Inflammatory macrophage treated with lipopolysaccharide for 1 hour (primary cell): ENCODE measurements around the gene PRX.
"Not testable (repeated sequence)": the region's sequence is repeated elsewhere in the genome, so short reads cannot be mapped to it uniquely, and the experiment has no call there.

Experiments
- DNase-seq, 2 donors: peaks; one replicate each; pipeline ENCODE4 v3.0.0-alpha.2; 2020 to 2022

Gene PRX

DNA sequence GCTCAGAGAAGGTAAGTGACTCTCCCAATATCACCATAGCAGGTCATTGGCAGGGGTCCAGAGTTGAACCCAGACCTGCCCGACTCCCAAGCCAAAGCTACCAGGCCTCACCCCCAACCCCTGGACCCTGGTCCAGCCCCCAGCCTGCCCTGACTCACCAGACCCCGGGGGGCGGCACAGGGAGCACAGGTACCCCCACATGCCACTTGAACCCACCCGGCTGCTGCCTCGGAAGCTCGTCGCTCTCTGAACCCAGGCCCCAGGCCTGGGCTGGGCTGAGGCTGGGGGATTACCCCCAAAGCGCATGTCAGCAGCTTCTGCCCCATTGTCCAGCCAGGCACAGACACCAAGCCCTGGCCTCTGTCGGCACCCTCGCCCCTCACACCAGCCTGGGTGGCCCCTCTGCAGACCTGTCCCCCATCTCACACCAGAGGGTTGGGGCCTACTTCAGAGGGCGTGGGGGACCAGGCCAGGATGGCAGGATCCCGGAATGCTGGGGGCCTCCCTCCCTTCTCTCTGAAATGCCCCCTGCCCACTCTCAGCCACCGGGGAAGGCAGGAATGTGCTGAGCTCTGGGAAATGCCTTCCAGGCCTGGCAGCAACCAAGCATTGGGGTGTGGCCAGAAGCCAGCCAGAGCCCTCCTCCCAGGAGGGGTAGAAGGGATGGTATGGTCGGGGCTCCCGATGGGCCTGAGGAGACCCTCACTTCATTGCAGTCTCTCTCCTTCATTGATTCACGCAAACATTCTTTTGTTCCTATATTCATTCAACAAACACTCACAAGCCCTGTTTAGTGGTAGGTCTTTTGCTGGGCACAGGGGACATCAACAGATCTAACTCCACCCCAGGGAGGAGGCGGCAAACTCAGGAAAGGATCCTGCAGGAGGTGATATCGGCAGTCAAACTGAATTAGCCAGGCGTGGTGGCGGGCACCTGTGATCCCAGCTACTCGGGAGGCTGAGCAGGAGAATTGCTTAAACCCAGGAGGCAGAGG is 1.7 kb upstream of the PRX start:
- DNase-seq = no peak

DNA sequence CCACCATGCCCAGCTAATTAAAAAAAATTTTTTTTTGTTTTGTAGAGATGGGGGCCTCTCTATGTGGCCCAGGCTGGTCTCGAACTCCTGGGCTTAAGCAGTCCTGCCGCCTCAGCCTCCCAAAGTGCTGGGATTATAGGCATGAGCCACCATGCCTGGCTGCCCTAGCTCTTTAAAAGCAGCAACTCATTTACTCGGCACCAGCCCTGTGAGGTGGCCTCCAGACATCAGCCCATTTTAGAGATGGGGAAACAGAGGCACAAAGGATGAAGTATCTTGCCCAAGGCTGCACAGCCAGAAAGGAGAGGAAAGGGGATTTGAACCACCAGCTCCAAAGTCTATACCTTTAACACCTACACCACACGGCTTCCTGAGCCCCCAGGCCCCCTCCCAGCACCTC is 312 bp downstream of the PRX start:
- DNase-seq = no peak

DNA sequence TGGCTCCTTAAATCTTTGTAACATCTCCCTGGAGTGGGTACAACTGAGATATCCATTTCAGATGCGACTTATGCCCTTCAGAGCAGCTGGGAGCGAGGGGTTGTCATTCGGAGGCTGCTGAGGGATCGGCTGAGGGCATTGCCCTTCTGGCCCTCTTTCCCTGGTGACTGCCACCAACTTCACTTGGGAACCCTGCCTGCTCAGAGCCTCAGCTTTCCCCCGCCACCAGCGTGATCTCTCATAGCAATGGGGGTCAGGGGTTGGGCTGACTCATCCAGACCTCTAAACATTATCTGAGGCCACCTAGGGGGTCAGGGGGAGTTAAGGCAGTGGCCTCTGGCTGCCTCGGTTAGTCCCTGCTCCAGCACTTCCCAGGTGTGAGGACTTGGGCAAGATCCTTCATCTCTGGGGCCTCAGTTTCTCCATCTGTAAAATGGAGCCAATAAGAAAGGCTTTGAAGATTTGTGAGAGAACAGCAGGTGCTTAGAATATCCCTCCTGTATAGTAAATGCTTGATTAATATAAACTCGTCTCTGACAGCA is 1.1 kb downstream of the PRX start:
- DNase-seq = no peak

DNA sequence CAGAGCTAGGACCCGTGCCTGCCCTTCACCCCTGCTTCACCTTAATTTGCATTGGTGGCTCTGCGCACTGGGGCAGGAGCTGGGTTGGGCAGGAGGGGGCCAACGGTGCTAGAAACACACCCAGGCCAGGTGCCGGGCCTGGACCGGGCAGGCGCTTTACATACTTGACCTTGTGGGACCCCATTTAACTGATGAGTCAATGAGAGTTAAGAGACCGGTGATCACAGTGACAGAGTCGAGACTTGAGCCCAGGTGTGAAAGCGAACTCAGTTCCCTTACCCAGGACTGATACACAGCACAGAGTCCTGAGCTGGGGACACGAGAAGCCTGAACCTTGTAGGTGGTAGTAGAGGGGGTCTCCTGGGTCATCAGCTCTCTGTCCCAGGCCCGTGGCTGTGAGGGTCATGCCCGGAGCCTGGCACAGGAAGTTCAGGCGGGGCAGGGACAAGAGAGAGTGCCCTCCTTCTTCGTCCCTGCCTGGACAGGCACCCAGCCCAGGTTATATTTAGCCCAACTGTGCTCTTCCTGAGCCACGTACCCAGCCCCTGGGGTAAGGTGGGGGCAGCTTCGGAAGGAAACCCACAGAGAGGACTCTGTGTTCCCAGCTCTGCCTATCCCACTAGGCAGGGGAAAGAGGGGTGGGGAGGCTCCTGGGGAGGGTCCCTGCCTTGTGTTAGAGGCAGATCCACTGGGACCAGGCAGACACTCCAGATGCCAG is 1.9 kb downstream of the PRX start:
- no peak for DNase-seq

DNA sequence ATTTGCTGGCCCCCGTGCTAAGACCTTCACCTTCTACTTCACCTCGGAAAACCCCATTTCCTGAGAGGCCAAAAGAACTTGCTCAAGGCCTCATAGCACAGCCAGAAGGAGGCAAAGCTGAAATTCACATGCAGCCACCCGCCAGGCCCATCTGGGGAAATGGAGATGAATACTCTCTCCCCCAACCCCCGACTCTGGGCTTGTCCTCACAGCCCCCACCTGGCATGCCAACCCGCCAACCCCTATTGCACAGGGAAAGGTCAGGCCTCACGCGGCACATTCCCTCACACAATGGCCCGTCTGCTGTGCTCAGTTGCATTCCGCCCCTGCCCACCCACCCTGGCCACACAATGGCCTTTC is 3.2 kb downstream of the PRX start:
- DNase-seq = no peak

DNA sequence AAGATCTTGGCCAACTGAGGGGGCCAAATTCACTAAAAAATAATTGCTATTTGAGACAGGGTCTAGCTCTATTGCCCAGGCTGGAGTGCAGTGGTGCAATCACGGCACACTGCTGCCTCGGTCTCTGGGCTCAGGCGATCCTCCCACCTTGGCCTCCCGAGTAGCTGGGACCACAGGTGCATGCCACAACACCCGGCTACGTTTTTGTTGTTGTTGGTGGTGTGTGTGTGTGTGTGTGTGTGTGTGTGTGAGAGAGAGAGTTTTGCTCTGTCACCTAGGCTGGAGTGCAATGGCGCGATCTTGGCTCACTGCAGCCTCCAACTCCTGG is 4.6 kb downstream of the PRX start:
- not testable (repeated sequence) for DNase-seq

DNA sequence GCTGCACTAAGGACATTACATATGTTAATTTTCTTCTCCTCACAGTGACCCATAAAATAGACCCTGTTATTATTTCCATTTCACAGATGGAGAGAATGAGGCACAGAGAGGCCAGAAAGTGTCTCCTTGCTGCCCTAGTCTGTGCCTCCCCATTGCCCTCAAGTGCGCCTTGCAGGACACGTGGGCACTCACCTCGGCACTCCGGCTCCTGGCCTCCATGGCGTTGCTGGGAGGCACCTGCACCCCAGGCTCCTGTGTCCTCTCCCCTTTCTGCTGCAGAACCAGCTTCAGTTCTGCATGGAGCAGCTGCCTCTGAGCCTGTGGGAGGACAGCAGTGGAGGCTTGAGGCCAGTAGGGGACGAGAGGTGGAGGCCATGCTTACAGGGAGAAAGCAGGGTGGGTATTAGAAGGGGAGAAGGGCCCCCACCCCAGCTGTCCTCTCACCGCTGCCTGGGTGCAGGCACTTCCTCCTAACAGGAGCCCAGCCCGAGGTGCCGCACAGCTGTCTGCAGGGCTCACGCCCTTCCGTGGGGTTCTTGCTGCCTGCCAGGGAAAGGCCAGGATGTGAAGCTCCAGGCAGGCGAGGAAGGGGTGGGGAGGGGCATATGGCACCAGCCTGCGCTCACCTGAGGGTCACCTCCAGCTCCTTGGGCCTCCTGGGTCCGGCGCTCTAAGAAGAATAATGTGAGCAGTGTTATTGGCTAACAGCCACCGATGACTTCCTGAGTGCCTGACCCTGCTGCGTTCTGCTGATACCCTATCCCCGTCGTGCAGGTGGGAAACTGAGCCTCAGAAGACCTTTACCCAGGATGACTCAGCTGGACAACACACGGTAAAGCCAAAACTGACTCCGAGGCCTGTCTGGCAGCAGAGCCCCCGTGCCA is 5.2 kb downstream of the PRX start:
- DNase-seq = no peak

DNA sequence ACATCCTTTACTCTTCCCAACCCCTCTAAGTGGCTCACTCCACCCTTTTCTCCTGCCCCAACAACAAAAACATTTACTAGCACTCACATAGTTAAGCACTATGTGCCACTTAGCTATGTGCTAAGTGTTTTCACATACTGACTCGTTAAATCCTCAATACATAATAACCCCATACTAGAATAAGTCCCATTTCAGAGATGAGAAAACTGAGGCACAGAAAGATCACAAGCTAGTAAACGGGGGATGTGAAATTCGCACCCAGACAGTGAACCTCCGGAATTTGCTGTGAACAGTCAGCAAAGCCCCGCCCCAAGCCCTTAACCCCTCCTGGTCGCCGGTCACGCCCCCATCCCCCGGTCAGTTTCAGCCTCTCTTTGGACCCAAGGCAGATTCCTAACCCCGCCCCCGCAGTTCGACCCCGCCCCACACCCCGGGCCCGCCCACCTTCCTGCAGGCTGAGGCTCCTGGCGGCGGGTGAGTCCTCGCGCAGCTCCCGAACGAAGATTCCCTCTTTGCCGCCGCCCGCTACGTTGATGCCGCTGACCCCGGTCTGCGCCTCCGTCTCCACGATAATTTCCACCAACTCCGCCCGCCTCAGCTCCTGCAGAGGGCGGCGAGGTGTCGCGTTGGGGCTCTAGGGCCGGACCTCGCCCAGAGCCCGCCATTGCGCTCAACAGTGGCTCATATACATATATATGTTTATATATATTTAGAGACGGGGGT is 9.8 kb downstream of the PRX start:
- DNase-seq = peak; percentile 79 to 88

DNA sequence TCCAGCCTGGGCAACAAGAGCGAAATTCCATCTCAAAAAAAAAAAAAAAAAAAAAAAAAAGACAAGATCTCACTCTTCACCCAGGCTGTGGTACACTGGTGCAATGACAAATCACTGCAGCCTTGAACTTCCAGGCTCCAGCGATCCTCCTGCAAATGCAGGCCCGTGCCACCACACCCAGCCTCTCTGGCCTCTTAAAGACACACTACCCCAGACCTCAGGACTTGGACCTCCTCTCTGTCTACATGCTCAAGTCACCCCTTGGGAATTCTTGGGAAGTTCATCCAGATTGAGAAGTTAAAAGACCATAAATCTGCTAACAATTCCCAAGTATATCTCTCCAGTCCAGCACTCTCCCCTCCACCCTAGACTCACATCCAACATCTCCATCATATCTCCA is 12.6 kb downstream of the PRX start:
- no peak for DNase-seq

DNA sequence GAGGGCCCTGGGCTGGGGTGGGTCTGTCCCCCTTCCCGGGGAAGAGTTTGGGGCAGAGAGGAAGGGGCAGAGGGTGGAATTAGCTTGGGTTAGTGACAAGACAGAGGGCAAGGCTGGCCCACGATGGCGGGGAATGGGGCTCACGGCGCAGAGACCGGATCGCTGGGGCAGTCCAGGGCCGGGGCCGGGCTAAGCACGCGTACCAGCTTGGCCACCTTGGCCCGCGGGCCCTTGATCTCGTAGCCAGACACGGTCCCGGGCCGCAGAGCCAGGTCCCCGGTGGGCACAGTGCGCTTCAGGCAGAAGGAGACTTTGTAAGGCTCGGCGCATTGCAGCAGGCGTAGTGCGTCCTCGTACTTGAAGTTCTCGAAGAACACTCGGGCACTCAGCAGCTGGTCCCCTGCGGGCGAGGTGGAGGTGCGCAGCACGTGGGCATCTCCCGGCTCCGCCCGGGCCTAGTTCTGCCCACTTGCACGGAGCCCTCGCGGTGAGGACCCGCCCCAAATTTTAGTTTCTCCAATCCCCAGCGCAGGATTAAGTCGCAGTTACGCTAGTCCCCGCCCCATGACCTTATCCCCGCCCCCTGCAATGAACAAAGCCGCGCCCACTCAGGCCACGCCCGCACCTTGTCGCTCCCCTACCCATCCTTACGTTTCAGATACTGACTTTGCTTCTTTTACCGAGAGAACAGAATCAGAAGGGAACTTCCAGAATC is 14.6 kb downstream of the PRX start:
- peak; percentile 62 to 80 for DNase-seq

DNA sequence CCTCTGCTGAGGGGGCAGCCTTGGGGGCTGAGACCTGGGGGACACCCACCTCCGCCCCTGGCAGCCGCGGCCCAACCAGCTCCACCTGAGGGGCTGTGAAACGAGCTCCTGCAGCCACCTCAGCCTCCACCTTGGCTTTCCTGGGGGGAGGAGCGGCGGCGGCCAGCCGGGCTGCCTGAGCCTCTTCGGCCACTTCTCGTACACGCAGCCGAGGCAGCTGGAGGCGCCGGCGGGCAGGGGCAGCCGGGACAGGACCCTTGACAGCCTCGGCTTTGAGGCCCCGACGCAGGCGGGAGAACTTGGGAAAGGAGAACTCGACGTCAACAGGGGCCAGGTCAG is 15.6 kb downstream of the PRX start:
- DNase-seq = no peak

DNA sequence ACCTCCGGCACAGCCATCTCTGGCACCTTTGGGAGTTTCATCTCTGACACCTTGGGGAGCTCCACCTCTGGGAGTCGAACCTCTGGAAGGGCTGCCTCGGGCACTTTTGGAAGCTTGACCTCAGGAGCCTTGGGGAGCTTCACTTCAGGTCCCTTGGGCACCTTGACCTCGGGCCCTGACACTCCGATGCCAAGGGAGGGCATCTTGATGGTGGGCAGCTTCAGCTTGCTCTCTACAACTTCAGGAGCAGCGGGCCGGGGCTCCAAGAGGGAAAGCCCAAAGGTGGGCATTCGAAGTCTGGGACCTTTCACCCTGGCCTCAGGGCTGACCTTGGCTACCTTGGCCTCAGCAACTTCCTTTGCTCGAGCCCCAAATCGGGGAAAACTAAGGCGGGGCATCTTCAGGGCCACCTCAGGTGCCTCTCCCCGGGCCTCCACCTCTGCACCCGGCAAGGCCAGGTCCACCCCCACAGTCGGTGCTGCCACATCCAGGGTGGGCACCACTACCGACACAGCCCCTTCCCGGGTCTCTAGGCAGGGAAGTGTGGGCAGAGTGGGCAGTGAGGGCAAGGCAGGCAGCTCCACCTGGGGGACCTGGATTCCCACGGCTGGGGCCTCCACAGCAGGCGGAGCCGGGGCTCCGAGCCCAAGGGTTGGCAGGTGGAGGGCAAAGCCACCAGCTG is 16.2 kb downstream of the PRX start:
- DNase-seq = no peak

DNA sequence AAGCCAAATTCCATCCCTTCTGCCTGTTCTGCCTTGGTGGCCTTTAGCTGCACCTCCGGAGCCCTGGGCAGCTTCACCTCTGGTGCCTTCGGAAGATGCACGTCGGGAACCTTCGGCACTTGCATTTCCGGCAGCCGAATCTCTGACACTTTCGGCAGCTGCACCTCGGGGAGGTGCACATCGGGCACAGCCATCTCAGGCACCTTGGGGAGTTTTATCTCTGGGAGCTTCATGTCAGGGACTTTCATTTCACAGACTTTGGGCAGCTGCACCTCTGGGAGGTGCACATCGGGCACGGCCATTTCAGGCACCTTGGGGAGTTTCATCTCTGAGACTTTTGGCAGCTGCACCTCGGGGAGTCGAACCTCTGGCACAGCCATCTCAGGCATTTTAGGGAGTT is 17.2 kb downstream of the PRX start:
- DNase-seq = no peak

DNA sequence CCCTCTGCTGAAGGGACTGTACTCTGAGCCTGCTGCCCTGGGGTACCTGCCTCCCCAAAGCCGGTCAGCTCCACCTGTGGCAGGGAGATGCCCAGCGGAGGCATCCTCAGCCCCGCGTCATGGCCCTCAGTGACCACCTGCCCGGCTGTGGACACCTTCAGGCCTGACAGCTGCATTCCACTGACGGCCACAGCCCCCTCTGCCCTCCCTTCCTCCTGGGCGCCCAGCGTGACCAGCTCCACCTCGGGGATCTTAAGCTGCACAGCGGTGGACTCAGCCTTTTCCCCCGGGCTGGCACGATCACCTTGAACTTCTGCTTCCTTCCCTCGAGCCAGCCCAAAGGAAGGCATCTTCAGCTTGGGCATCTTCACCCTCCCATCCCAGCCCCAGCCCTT is 18.4 kb downstream of the PRX start:
- no peak for DNase-seq

DNA sequence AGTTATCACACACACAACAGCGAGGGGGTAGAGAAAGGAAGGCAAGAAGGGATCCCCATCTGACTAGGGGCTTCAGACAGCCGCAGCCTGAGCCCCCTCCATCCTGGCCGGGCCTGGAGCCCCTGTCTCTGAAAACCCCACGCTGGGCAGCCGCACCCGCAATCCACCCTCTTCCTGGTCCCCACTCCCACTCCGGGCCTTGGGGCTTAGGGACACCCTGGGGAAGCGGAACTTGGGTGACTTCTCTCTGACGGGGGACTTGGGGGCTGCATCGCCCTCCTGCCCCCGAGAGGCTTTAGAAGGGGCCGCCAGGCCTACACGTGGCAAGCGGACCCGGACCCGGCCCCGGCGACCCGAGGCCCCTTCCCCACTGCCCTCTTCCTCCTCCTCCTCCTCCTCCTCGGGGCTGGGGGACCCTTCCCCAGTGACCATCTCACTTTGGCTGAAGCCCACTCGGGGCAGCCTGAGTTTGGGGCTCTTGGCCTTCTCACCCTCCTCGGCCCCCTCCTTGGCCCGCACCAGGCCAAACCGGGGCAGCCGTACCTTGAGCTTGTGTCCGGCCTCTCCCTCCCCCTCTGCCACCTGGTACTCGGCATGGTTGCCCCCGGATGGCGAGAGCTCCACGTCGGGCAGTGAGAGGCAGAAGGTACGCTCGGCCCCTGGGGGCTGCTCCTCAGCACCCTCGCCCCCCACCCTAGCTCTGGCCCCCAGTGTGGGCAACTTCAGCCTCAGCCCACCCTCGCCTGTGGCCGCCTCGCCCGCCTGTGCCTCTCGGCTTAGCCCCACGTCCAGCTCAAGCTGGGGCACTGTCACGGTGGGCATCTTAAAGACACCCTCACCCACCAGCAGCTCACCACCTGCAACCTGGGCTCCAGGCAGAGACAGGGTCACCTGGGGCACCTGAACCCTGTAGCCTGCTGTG is 19.0 kb downstream of the PRX start:
- no peak for DNase-seq

DNA sequence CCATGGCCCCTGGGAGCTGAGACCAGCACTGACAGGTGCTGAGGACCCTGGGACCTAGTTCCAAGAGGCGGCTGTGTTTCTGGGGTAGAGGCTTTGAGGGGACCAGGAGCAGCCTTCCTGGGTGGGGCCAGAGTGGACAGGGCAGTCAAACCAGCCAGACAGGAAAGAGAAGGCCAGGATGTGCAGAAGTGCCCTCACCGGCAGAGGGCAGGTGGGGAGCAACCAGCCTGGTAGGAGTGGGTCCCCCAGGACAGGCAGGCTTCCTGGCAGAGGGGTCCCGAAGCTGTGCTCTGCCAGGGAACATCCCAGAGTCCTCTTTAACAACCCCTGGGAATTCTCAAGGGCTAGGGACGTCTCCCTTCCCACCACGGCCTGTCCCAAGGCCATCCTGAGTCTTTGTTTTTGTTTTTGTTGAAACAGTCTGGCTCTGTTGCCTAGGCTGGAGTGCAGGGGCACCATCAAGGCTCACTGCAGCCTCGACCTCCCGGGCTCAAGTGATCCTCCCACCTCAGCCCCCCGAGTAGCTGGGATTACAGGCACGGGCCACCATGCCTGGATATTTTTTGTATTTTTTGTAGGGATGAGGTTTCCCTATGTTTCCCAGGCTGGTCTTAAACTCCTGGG is 20.2 kb downstream of the PRX start:
- DNase-seq = no peak

DNA sequence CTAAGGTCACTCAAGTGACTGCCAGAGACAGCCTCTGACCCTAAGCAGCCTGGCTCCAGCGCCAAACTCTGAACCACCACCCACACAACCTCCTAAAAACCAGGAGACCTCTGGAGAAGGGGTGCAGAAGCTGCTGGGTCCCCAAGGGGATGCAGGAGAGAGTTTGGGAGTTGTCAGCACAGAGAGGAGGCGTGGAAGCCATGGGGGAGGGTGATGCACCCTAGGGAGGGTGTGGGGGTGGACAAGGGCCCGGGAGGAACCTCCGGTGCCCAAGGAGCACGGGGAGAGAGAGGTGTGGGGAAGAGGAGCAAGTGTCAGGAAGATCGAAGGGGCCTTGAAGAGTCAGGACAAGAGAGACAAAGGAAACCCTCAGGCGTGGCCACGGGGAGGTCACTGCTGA is 21.1 kb downstream of the PRX start:
- DNase-seq = no peak

DNA sequence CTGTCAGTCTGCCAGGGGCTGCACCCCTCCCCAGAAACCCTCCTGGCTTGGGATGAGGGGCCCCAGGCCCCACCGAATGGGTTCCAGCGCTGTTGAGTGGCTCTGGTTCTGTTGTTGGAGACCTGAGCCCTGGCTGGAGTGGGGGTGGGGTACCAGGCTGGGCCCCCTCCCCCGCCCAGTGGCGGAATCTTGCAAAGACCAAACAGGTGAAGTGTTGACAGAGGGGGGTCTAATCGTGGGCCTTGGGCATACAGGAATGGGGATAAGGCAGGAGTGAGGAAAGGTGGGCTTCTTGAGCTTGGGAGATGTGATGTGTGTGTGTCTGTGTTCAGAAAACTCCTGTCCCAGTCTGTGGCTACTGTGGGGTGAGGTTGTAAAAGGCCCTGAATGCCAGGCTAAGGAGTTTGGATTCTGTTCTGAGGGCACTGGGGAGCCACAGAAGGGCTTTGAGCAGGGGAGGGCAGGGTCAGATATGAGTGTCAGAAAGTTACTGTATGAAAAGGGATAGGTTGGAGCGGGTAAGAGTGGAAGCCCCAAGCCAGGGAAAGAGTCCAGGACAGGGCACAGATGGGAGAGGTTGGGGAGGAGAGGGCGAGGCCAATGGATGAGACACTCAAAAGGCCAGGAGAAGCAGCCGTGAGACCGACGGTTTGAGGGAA is 23.0 kb downstream of the PRX start, which contains the start of gene HIPK4:
Gene HIPK4, minus strand, starts transcription at position 98 of the 659 bp plus-strand sequence. CDS start 279 bp downstream, outside the sequence.
- DNase-seq = no peak
